GM23248 (cell line): ENCODE data around the gene SLC29A1. TPM values are rescaled to one million over a fixed set of nuclear protein-coding genes. Genes with fewer than 3 reads are reported as not detected.

ENCODE experiments used
- DNase-seq: peaks from one replicate; pipeline ENCODE4 v3.0.0-alpha.2; 2015
- H2AFZ ChIP-seq: fragments of 200-600 bp; sonication (generic); 2 replicates; pipeline ENCODE4 v1.6.1; 2016; ENCODE audit warnings: antibody characterized with exemption
- H3F3A ChIP-seq: fragments of 200-600 bp; sonication (generic); 2 replicates; pipeline ENCODE4 v1.6.1; 2016; ENCODE audit warnings: mild to moderate bottlenecking, antibody characterized with exemption, mixed run types; ENCODE audit not compliant: insufficient read depth
- H3K27ac ChIP-seq: fragments of 200-600 bp; sonication (generic); 2 replicates; pipeline ENCODE4 v1.5.1; 2016; ENCODE audit warnings: mild to moderate bottlenecking
- H3K27me3 ChIP-seq: fragments of 200-600 bp; sonication (generic); replicated peaks from 2 replicates; pipeline ENCODE4 v1.6.1; 2016; ENCODE audit warnings: mild to moderate bottlenecking; ENCODE audit not compliant: insufficient read depth
- H3K36me3 ChIP-seq: fragments of 200-600 bp; sonication (generic); 2 replicates; pipeline ENCODE4 v1.6.1; 2016; ENCODE audit warnings: low read depth, mild to moderate bottlenecking
- H3K4me1 ChIP-seq: fragments of 200-600 bp; sonication (generic); 2 replicates; pipeline ENCODE4 v1.6.1; 2016; ENCODE audit warnings: mild to moderate bottlenecking; ENCODE audit not compliant: insufficient read depth
- H3K4me2 ChIP-seq: fragments of 200-600 bp; sonication (generic); one replicate; pipeline ENCODE4 v1.6.1; 2016; ENCODE audit warnings: mild to moderate bottlenecking; ENCODE audit not compliant: unreplicated experiment
- H3K4me3 ChIP-seq: fragments of 200-600 bp; sonication (generic); 2 replicates; pipeline ENCODE4 v1.5.1; 2016; ENCODE audit warnings: mild to moderate bottlenecking
- H3K79me2 ChIP-seq: fragments of 200-600 bp; sonication (generic); 2 replicates; pipeline ENCODE4 v1.6.1; 2016; ENCODE audit warnings: mild to moderate bottlenecking; ENCODE audit not compliant: insufficient read depth
- H3K9ac ChIP-seq: fragments of 200-600 bp; sonication (generic); 2 replicates; pipeline ENCODE4 v1.6.1; 2016; ENCODE audit warnings: mild to moderate bottlenecking
- H3K9me2 ChIP-seq: fragments of 200-600 bp; sonication (generic); 2 replicates; pipeline ENCODE4 v1.6.1; 2016; ENCODE audit warnings: mixed run types, mild to moderate bottlenecking, moderate library complexity; ENCODE audit not compliant: insufficient read depth
- H3K9me3 ChIP-seq: fragments of 200-600 bp; sonication (generic); one replicate; pipeline ENCODE4 v1.6.1; 2017; ENCODE audit warnings: low read depth
- H4K20me1 ChIP-seq: fragments of 200-600 bp; sonication (generic); 2 replicates; pipeline ENCODE4 v1.6.0; 2016; ENCODE audit not compliant: insufficient read depth
- EZH2 ChIP-seq: fragments of 200-600 bp; sonication (generic); IDR thresholded peaks from 2 replicates; pipeline ENCODE4 v1.6.1; 2018; ENCODE audit warnings: antibody characterized with exemption, mild to moderate bottlenecking; ENCODE audit not compliant: insufficient read depth, poor library complexity, severe bottlenecking
- EZH2phosphoT487 ChIP-seq: fragments of 200-600 bp; sonication (generic); IDR thresholded peaks from 2 replicates; pipeline ENCODE4 v1.6.1; 2018; ENCODE audit warnings: antibody characterized with exemption, moderate library complexity, mild to moderate bottlenecking, low read depth; ENCODE audit not compliant: insufficient read depth
- WGBS, 2 experiments: methylation state at CpG; one replicate each; pipeline ENCODE4 v1.1.6; 2015 to 2017; ENCODE audit warnings: low lambda C conversion rate in 2 of 2, low coverage in 1 of 2; ENCODE audit errors: missing lambda C conversion rate in 2 of 2; 5-methylcytosine and 5-hydroxymethylcytosine counted together
- in situ Hi-C: fragments of 300-500 bp; cut with MboI; formaldehyde crosslinking; loops from 2 replicates; pipeline ENCODE4 v1.15.0; 2020
- polyA plus RNA-seq: library from polyadenylated mRNA; unstranded; fragments of >200 nt; fragmentation: Nextera tagmentation; extraction: Ambion mirVana; gene quantifications from 2 replicates; pipeline ENCODE4 v1.2.1, GENCODE V29; 2016
- total RNA-seq: library from RNA; depleted of rRNA; stranded (reverse); fragments of >200 nt; shearing (Covaris generic); gene quantifications from 2 replicates; pipeline ENCODE4 v1.2.3, GENCODE V29; 2014

Gene SLC29A1
- total and polyA plus RNA-seq, 2 experiments from 2014 or later, result 12.2 to 18.4 TPM

- Histone ChIP-seq H3K27ac (no peak overlapping the region), H3K4me2 (peak overlapping the region; percentile 88), H3F3A (peaks cover under 1% of the 10 kb centered on the region; the same call in 1 of the 2 replicates), H3K9me2 (no peaks in the 10 kb centered on the region), H3K36me3 (no peaks in the 10 kb centered on the region), H3K4me1 (peaks cover 20% of the 10 kb centered on the region), H4K20me1 (no peaks in the 10 kb centered on the region), H3K27me3 (peaks cover 4% of the 10 kb centered on the region; the same call in 1 of the 2 replicates), H3K9ac (no peak overlapping the region), H3K9me3 (no peaks in the 10 kb centered on the region), H3K79me2 (peaks cover 23% of the 10 kb centered on the region), H3K4me3 (peak overlapping the region; percentile 87), H2AFZ (no peak overlapping the region)
- DNase-seq, result no peak
- in situ Hi-C loops, result no loop called here
- WGBS, 2 experiments, result 58 to 66% methylated on average over 7 to 9 of the region's 9 CpGs
- TF ChIP-seq EZH2phosphoT487 (no peak), EZH2 (no peak)
These were observed 40.1 kb downstream of the SLC29A1 start for GRCh38 chr6:44263354-44264100.

GRCh38 chr6:44264154-44265006, 41.0 kb downstream of the SLC29A1 start:
- H4K20me1 ChIP-seq, result no peaks in the 10 kb centered on the region
- peak overlapping the region; percentile 88 for H3K4me2 ChIP-seq
- H3K27me3 ChIP-seq, result peaks cover 12% of the 10 kb centered on the region
- TF ChIP-seq EZH2phosphoT487, result no peak
- TF ChIP-seq EZH2, result no peak
- WGBS, 2 experiments, result 4 to 6% methylated on average over 13 of the region's 13 CpGs
- no peaks in the 10 kb centered on the region for H3K9me2 ChIP-seq
- no peaks in the 10 kb centered on the region for H3K36me3 ChIP-seq
- H3K4me3 ChIP-seq, result peak overlapping the region; percentile 87
- peaks cover 20% of the 10 kb centered on the region for H3K4me1 ChIP-seq
- in situ Hi-C loops, result no loop called here
- H3F3A ChIP-seq, result no peaks in the 10 kb centered on the region
- no peak overlapping the region for H3K27ac ChIP-seq
- H3K9ac ChIP-seq, result peak overlapping the region; percentile 81
- no peaks in the 10 kb centered on the region for H3K9me3 ChIP-seq
- peaks cover 23% of the 10 kb centered on the region for H3K79me2 ChIP-seq
- DNase-seq, result peak; percentile 51
- peak overlapping the region; percentile 79 for H2AFZ ChIP-seq

GRCh38 chr6:44265007-44265721, 41.8 kb downstream of the SLC29A1 start, which contains the start of gene NFKBIE:
Gene NFKBIE (minus strand): TSS chr6:44265551. CDS start chr6:44265346, 205 bp downstream.
- Histone ChIP-seq H3K27ac (peak within 1 kb of the TSS; percentile 45), H3K9me2 (no peaks in the 10 kb centered on the region), H4K20me1 (no peaks in the 10 kb centered on the region), H3K27me3 (peaks cover 20% of the 10 kb centered on the region), H3K4me2 (peak within 1 kb of the TSS; percentile 88), H3K4me1 (peaks cover 20% of the 10 kb centered on the region), H3K4me3 (peak within 1 kb of the TSS; percentile 87), H3K36me3 (no peaks in the 10 kb centered on the region), H3K9ac (peak within 1 kb of the TSS; percentile 81), H3F3A (no peaks in the 10 kb centered on the region), H2AFZ (peak within 1 kb of the TSS; percentile 79), H3K79me2 (peaks cover 23% of the 10 kb centered on the region), H3K9me3 (no peaks in the 10 kb centered on the region)
- peak; percentile 98 for DNase-seq
- 1 to 3% methylated on average over 19 to 37 of the region's 72 CpGs for WGBS, 2 experiments
- in situ Hi-C loops, result no loop called here
- no peak for TF ChIP-seq EZH2phosphoT487
- TF ChIP-seq EZH2, result no peak

- H3K27me3 ChIP-seq, result peaks cover 20% of the 10 kb centered on the region
- peak overlapping the region; percentile 6 for H3K4me2 ChIP-seq
- no peak overlapping the region for H2AFZ ChIP-seq
- peak overlapping the region; percentile 87 for H3K4me3 ChIP-seq
- H3F3A ChIP-seq, result no peaks in the 10 kb centered on the region
- H3K36me3 ChIP-seq, result no peaks in the 10 kb centered on the region
- H3K27ac ChIP-seq, result no peak overlapping the region
- WGBS, 2 experiments, result 67% methylated on average over 17 of the region's 17 CpGs
- no peaks in the 10 kb centered on the region for H3K9me2 ChIP-seq
- in situ Hi-C loops, result no loop called here
- peaks cover 23% of the 10 kb centered on the region for H3K79me2 ChIP-seq
- H3K9me3 ChIP-seq, result no peaks in the 10 kb centered on the region
- no peaks in the 10 kb centered on the region for H4K20me1 ChIP-seq
- H3K4me1 ChIP-seq, result peaks cover 20% of the 10 kb centered on the region
- no peak for DNase-seq
- H3K9ac ChIP-seq, result no peak overlapping the region
- TF ChIP-seq EZH2 (no peak), EZH2phosphoT487 (no peak)
These were observed 42.4 kb downstream of the SLC29A1 start for GRCh38 chr6:44265722-44266233.
